ENCODE results near the gene NANOGP8.

DNA sequence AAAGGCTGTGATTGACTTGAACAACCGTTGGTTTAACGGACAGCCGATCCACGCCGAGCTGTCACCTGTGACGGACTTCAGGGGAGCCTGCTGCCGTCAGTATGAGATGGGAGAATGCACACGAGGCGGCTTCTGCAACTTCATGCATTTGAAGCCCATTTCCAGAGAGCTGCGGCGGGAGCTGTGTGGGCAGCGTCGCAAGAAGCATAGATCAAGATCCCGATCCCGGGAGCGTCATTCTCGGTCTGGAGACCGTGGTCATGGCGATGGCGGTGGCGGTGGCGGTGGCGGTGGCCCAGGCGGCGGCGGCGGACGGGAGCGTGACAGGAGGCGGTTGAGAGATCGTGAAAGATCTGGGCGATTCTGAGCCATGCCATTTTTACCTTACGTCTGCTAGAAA, 7.8 kb upstream of the NANOGP8 start:
- no peak for TF ChIP-seq POLR2AphosphoS5 (IDR thresholded peaks at IDR 0.05; ENCODE audit: borderline replicate concordance, low read depth, low read length)
- no peak for TF ChIP-seq EZH2 (IDR thresholded peaks at IDR 0.05)
- no peak for TF ChIP-seq FOXP2 (optimal IDR thresholded peaks at IDR 0.05; ENCODE audit: control extremely low read depth, extremely low read length, insufficient read depth)
